Mononuclear cell (primary cell): ENCODE data around the gene ALDOC. TPM values are rescaled to one million over a fixed set of nuclear protein-coding genes. Genes with fewer than 3 reads are reported as not detected.

ENCODE experiments used
- total RNA-seq: library from RNA; depleted of rRNA; stranded (reverse); fragments of >200 nt; gene quantifications from one replicate; pipeline ENCODE4 v1.2.3, GENCODE V29; 2012

Gene ALDOC
- total RNA-seq, 1 donor = 17.8 TPM

Other genes starting within 250 kb of the ALDOC start
- gene IFT20, start 241.4 kb downstream of the ALDOC start, total RNA-seq = 33.9 TPM
- 5.0 TPM for gene TNFAIP1, start 241.1 kb downstream of the ALDOC start, total RNA-seq
- 26.6 TPM for gene POLDIP2, start 219.4 kb downstream of the ALDOC start, total RNA-seq
- not detected for gene SEBOX, start 211.7 kb downstream of the ALDOC start, total RNA-seq
- gene VTN, start 206.6 kb downstream of the ALDOC start, total RNA-seq = not detected
- 8.8 TPM for gene SARM1, start 205.2 kb downstream of the ALDOC start, total RNA-seq
- 0.42 TPM for gene SLC46A1, start 170.7 kb downstream of the ALDOC start, total RNA-seq
- gene SLC13A2, start 103.3 kb downstream of the ALDOC start, total RNA-seq = not detected
- gene FOXN1, start 70.5 kb downstream of the ALDOC start, total RNA-seq = not detected
- 52.3 TPM for gene UNC119, start 24.3 kb downstream of the ALDOC start, total RNA-seq
- 43.2 TPM for gene PIGS, start 5.4 kb downstream of the ALDOC start, total RNA-seq
- 9.6 TPM for gene SPAG5, start 22.1 kb upstream of the ALDOC start, total RNA-seq
- gene RSKR, start 37.3 kb upstream of the ALDOC start, total RNA-seq = 4.9 TPM
- 85.2 TPM for gene BLTP2, start 68.3 kb upstream of the ALDOC start, total RNA-seq
- gene SDF2, start 85.0 kb upstream of the ALDOC start, total RNA-seq = 31.3 TPM
- 80.9 TPM for gene SUPT6H, start 85.3 kb upstream of the ALDOC start, total RNA-seq
- gene PROCA1, start 135.0 kb upstream of the ALDOC start, total RNA-seq = 0.94 TPM
- gene RAB34, start 141.0 kb upstream of the ALDOC start, total RNA-seq = 27.0 TPM
- gene RPL23A, start 143.1 kb upstream of the ALDOC start, total RNA-seq = 1,375 TPM
- not detected for gene TLCD1, start 149.3 kb upstream of the ALDOC start, total RNA-seq
- 1.4 TPM for gene NEK8, start 151.9 kb upstream of the ALDOC start, total RNA-seq
- 51.2 TPM for gene TRAF4, start 167.1 kb upstream of the ALDOC start, total RNA-seq